BJ (cell line): ENCODE measurements around the gene ANO8. TPM values are rescaled to one million over a fixed set of nuclear protein-coding genes. Genes with fewer than 3 reads are reported as not detected.

Experiments
- CTCF ChIA-PET: fragments of 350-600 bp; formaldehyde crosslinking; extraction: SDS; loops from one replicate; lab custom pipeline; 2021; ENCODE audit warnings: antibody characterized with exemption, inconsistent platforms; lab: Yijun Ruan, JAX
- POLR2A ChIA-PET: fragments of 300-600 bp; sonication (Branson Sonifier 250); formaldehyde crosslinking; extraction: SDS; loops from one replicate; lab custom pipeline; 2021; ENCODE audit warnings: antibody characterized with exemption; lab: Charles Lee
- DNase-seq: peaks from one replicate; pipeline ENCODE4 v3.0.0-alpha.2; 2011; ENCODE audit warnings: low read depth
- H3K27me3 ChIP-seq: 2 replicates; pipeline ENCODE4 v1.6.0; 2011; ENCODE audit warnings: low read length; ENCODE audit not compliant: control insufficient read depth, insufficient read depth
- H3K36me3 ChIP-seq: 2 replicates; pipeline ENCODE4 v1.5.1; 2011; ENCODE audit warnings: low read length; ENCODE audit not compliant: control insufficient read depth, insufficient read depth
- H3K4me3 ChIP-seq: 2 replicates; pipeline ENCODE4 v1.5.1; 2011; ENCODE audit warnings: low read depth, mild to moderate bottlenecking, control low read depth, low read length
- CTCF ChIP-seq: IDR thresholded peaks from 2 replicates; pipeline ENCODE4 v1.5.1; 2011; ENCODE audit warnings: low read depth, mild to moderate bottlenecking, control low read depth, inconsistent platforms, low read length, moderate library complexity; ENCODE audit not compliant: insufficient read depth
- polyA plus RNA-seq: library from polyadenylated mRNA; depleted of rRNA; stranded (reverse); fragments of >200 nt; gene quantifications from 2 replicates; pipeline ENCODE4 v1.2.3, GENCODE V29; 2011

The ANO8 gene
- polyA plus RNA-seq, 1 experiment = 1.9 TPM

- no peak for TF ChIP-seq CTCF
- CTCF ChIA-PET = interaction anchor here (0.9 to 2.2 kb wide), 2 partner anchors 20 to 22 kb away, joined by 3 to 7 read pairs; partner anchors contain the start of gene MRPL34
- DNase-seq = no peak
- Histone ChIP-seq H3K4me3 (no peak overlapping the region), H3K36me3 (no peaks in the 10 kb centered on the region; the same call in 1 of the 2 replicates), H3K27me3 (no peaks in the 10 kb centered on the region)
- POLR2A ChIA-PET = no interaction called here
These were observed 7.5 kb downstream of the ANO8 start for GRCh38 chr19:17327068-17327653.

- CTCF ChIA-PET = interaction anchor here (0.9 to 2.2 kb wide), 2 partner anchors 21 to 22 kb away, joined by 3 to 7 read pairs; partner anchors contain the start of gene MRPL34
- POLR2A ChIA-PET = no interaction called here
- Histone ChIP-seq H3K27me3 (no peaks in the 10 kb centered on the region), H3K36me3 (peaks cover 5% of the 10 kb centered on the region), H3K4me3 (no peak overlapping the region)
- no peak for TF ChIP-seq CTCF
- no peak for DNase-seq
These were observed 8.1 kb downstream of the ANO8 start for GRCh38 chr19:17326595-17326966.

GRCh38 chr19:17325881-17326594 lies 8.6 kb downstream of the ANO8 start:
- H3K36me3 ChIP-seq = peaks cover 7% of the 10 kb centered on the region
- no peak for TF ChIP-seq CTCF
- H3K4me3 ChIP-seq = no peak overlapping the region
- H3K27me3 ChIP-seq = no peaks in the 10 kb centered on the region
- ChIA-PET CTCF (interaction anchor here (0.9 to 2.2 kb wide), 2 partner anchors 21 kb away, joined by 3 to 7 read pairs; partner anchors contain the start of gene MRPL34), POLR2A (no interaction called here)
- no peak for DNase-seq

GRCh38 chr19:17325133-17325532 lies 9.5 kb downstream of the ANO8 start:
- TF ChIP-seq CTCF = no peak
- no peaks in the 10 kb centered on the region for H3K27me3 ChIP-seq
- DNase-seq = no peak
- ChIA-PET POLR2A (no interaction called here), CTCF (no interaction called here)
- H3K4me3 ChIP-seq = no peak overlapping the region
- peaks cover 14% of the 10 kb centered on the region for H3K36me3 ChIP-seq

GRCh38 chr19:17324357-17325114 lies 10.1 kb downstream of the ANO8 start:
- DNase-seq = no peak
- CTCF ChIA-PET = no interaction called here
- TF ChIP-seq CTCF = no peak
- Histone ChIP-seq H3K36me3 (peaks cover 14% of the 10 kb centered on the region), H3K4me3 (no peak overlapping the region), H3K27me3 (no peaks in the 10 kb centered on the region)
- POLR2A ChIA-PET = no interaction called here
